ENCODE data around the gene HHIPL1. TPM values are rescaled to one million over a fixed set of nuclear protein-coding genes. Genes with fewer than 3 reads are reported as not detected.

The HHIPL1 gene
- total RNA-seq, 1 experiment from 2014 or later, result 0.06 TPM

DNA sequence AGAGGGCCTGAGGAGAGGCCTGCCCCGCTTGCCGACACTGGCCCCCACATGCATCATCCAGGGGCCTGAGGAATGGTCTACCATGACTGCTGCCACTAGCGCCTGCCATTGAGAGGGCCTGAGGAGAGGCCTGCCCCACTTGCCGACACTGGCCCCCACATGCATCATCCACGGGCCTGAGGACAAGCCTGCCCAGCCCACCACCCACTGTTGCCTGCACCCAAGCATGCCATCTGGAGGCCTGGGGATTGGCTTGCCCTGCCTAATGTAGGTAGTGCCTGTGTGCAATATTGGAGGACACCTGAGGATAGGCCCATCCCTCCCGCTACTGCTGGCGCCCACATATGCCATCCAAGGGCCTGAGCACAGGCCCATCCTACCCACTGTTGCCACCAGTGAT lies 63.5 kb downstream of the HHIPL1 start:
- POLR2A ChIA-PET (ENCODE audit: low non-redundant PET), result no interaction called here
- TF ChIP-seq EZH2 (IDR thresholded peaks at IDR 0.05; ENCODE audit: borderline replicate concordance, low read depth, low read length, poor library complexity, severe bottlenecking), result no peak
- TF ChIP-seq, protein P1, sequence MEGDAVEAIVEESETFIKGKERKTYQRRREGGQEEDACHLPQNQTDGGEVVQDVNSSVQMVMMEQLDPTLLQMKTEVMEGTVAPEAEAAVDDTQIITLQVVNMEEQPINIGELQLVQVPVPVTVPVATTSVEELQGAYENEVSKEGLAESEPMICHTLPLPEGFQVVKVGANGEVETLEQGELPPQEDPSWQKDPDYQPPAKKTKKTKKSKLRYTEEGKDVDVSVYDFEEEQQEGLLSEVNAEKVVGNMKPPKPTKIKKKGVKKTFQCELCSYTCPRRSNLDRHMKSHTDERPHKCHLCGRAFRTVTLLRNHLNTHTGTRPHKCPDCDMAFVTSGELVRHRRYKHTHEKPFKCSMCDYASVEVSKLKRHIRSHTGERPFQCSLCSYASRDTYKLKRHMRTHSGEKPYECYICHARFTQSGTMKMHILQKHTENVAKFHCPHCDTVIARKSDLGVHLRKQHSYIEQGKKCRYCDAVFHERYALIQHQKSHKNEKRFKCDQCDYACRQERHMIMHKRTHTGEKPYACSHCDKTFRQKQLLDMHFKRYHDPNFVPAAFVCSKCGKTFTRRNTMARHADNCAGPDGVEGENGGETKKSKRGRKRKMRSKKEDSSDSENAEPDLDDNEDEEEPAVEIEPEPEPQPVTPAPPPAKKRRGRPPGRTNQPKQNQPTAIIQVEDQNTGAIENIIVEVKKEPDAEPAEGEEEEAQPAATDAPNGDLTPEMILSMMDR (conservative IDR thresholded peaks at IDR 0.05; ENCODE audit: low read depth, low read length), result no peak
- Histone ChIP-seq H3K4me1 (ENCODE audit: insufficient read depth, low read length, poor library complexity, severe bottlenecking) (no peaks in the 10 kb centered on the region), H3K27ac (ENCODE audit: low read depth, low read length, poor library complexity, severe bottlenecking) (no peak overlapping the region), H3K36me3 (ENCODE audit: insufficient read depth, low read length, poor library complexity, severe bottlenecking) (no peaks in the 10 kb centered on the region), H3K4me3 (ENCODE audit: low read depth, low read length, poor library complexity, severe bottlenecking) (no peak overlapping the region), H3K27me3 (replicated peaks; ENCODE audit: insufficient read depth, low read depth, low read length, poor library complexity) (peaks cover 12% of the 10 kb centered on the region), H3K9me3 (ENCODE audit: low read depth, low read length, poor library complexity, severe bottlenecking) (peaks cover 4% of the 10 kb centered on the region)
- BruUV-seq (replicated peaks), result no TSS peak
- intact Hi-C loops (cut with micrococcal nuclease; ENCODE audit: unreplicated experiment), result no loop called here
- CTCF ChIA-PET, result no interaction called here
- no peak for DNase-seq (ENCODE audit: low spot score)

DNA sequence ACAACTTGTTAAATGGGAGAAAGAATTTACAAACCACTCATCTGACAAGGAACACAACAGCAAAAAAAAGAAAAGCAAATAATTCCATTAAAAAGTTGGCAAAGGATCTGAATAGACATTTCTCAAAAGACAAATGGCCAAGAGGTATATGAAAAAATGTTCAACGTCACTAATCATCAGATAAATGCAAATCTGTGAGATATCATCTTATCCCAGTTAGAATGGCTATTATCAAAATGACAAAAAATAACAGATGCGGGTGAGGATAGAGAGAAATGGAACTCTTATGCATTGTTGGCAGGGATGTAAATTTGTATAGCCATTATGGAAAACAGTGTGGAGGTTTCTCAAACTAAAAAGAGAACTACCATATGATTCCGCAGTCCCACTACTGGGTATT lies 69.0 kb downstream of the HHIPL1 start:
- no TSS peak for BruUV-seq (replicated peaks)
- Histone ChIP-seq H3K27ac (ENCODE audit: low read depth, low read length, poor library complexity, severe bottlenecking) (no peak overlapping the region), H3K4me3 (ENCODE audit: low read depth, low read length, poor library complexity, severe bottlenecking) (no peak overlapping the region), H3K27me3 (replicated peaks; ENCODE audit: insufficient read depth, low read depth, low read length, poor library complexity) (peaks cover 12% of the 10 kb centered on the region), H3K4me1 (ENCODE audit: insufficient read depth, low read length, poor library complexity, severe bottlenecking) (no peaks in the 10 kb centered on the region), H3K36me3 (ENCODE audit: insufficient read depth, low read length, poor library complexity, severe bottlenecking) (no peaks in the 10 kb centered on the region), H3K9me3 (ENCODE audit: low read depth, low read length, poor library complexity, severe bottlenecking) (no peaks in the 10 kb centered on the region)
- TF ChIP-seq, protein P1 (conservative IDR thresholded peaks at IDR 0.05; ENCODE audit: low read depth, low read length), result no peak
- no peak for TF ChIP-seq EZH2 (IDR thresholded peaks at IDR 0.05; ENCODE audit: borderline replicate concordance, low read depth, low read length, poor library complexity, severe bottlenecking)
- ChIA-PET POLR2A (ENCODE audit: low non-redundant PET) (no interaction called here), CTCF (no interaction called here)
- intact Hi-C loops (cut with micrococcal nuclease; ENCODE audit: unreplicated experiment), result no loop called here
- no peak for DNase-seq (ENCODE audit: low spot score)

DNA sequence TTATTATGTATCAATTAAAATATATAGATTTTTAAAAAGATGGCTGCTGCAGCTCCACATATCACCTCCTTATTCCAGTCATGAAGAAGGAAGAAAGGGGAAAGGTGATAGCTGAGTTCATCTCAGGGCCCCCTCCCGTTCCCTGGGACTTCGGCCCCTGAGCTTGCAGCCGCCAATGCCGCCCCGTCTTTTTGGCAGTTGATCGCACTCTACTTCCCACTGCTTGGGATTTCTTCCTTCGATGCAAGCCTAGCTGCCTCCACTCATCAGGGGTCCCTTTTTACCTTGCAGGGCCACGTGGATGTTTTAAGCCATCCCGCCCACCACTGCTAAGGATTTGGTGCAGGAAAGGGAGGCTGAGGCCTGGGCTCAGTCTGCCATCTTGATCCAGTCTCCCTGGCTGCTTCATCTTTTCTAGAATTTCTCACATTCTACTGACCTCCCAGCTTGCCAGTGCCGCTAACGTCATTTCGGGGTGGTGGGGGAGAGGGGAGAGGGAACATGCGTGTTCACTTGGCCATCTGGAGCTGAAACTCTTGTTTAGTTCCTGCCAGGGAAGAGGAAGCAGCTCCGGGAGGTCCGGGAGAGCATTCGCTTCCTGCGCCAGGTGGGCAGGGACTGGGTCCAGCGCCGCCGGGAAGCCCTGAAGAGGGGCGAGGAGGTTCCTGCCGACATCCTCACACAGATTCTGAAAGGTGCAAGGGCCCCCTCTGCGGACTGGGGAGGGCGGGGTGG lies 70.5 kb downstream of the HHIPL1 start:
- POLR2A ChIA-PET (ENCODE audit: low non-redundant PET), result no interaction called here
- intact Hi-C loops (cut with micrococcal nuclease; ENCODE audit: unreplicated experiment), result no loop called here
- no peak for DNase-seq (ENCODE audit: low spot score)

More for the DNA sequence above, 70.5 kb downstream of the HHIPL1 start:
- Histone ChIP-seq H3K4me3 (ENCODE audit: low read depth, low read length, poor library complexity, severe bottlenecking) (no peak overlapping the region), H3K27ac (ENCODE audit: low read depth, low read length, poor library complexity, severe bottlenecking) (no peak overlapping the region), H3K36me3 (ENCODE audit: insufficient read depth, low read length, poor library complexity, severe bottlenecking) (no peaks in the 10 kb centered on the region), H3K27me3 (replicated peaks; ENCODE audit: insufficient read depth, low read depth, low read length, poor library complexity) (peaks cover 12% of the 10 kb centered on the region), H3K4me1 (ENCODE audit: insufficient read depth, low read length, poor library complexity, severe bottlenecking) (no peaks in the 10 kb centered on the region), H3K9me3 (ENCODE audit: low read depth, low read length, poor library complexity, severe bottlenecking) (no peaks in the 10 kb centered on the region)
- no TSS peak for BruUV-seq (replicated peaks)
- no peak for TF ChIP-seq EZH2 (IDR thresholded peaks at IDR 0.05; ENCODE audit: borderline replicate concordance, low read depth, low read length, poor library complexity, severe bottlenecking)
- TF ChIP-seq, protein P1 (conservative IDR thresholded peaks at IDR 0.05; ENCODE audit: low read depth, low read length), result no peak
- CTCF ChIA-PET, result no interaction called here

Data from A673 (cell line).